H1 (cell line): ENCODE results near the gene PREX1. TPM values are rescaled to one million over a fixed set of nuclear protein-coding genes. Genes with fewer than 3 reads are reported as not detected.

Experiments
- CTCF ChIA-PET: fragments of 300-600 bp; sonication (Branson Sonifier 250); formaldehyde crosslinking; loops from one replicate; lab custom pipeline; 2021; ENCODE audit not compliant: partially characterized antibody; lab: Charles Lee
- POLR2A ChIA-PET: fragments of 300-600 bp; sonication (Branson Sonifier 250); formaldehyde crosslinking; loops from one replicate; lab custom pipeline; 2021; ENCODE audit warnings: inconsistent platforms; ENCODE audit not compliant: partially characterized antibody; lab: Charles Lee
- DNase-seq, 2 experiments: peaks; one replicate each; pipeline versions ENCODE4 v3.0.0 to v3.0.0-alpha.2; 2010 to 2022; ENCODE audit warnings: low spot score in 2 of 2, low read depth in 1 of 2, mixed read lengths in 1 of 2
- FAIRE-seq: peaks from 2 replicates; lab custom pipeline; 2011; peaks lifted over from hg19 to GRCh38; lab: Jason Lieb, UNC
- H2AFZ ChIP-seq: 2 replicates; pipeline ENCODE4 v1.8.1; 2012; ENCODE audit warnings: low read length, inconsistent platforms
- H2AK5ac ChIP-seq: 2 replicates; pipeline ENCODE4 v1.6.1; 2013; ENCODE audit warnings: low read depth, low read length
- H2BK120ac ChIP-seq: replicated peaks from 2 replicates; pipeline ENCODE3; 2013; ENCODE audit warnings: low read depth, low read length, inconsistent platforms
- H2BK12ac ChIP-seq: 2 replicates; pipeline ENCODE4 v1.6.1; 2013; ENCODE audit warnings: low read depth, low read length
- H2BK15ac ChIP-seq: 2 replicates; pipeline ENCODE4 v1.6.1; 2013; ENCODE audit warnings: low read length
- H2BK20ac ChIP-seq: 2 replicates; pipeline ENCODE4 v1.6.1; 2013; ENCODE audit warnings: low read length
- H2BK5ac ChIP-seq: 2 replicates; pipeline ENCODE4 v1.6.1; 2013; ENCODE audit warnings: low read depth, low read length
- H3K14ac ChIP-seq: 2 replicates; pipeline ENCODE4 v1.6.1; 2013; ENCODE audit warnings: inconsistent platforms; ENCODE audit not compliant: insufficient read length
- H3K18ac ChIP-seq: 2 replicates; pipeline ENCODE4 v1.6.1; 2013; ENCODE audit warnings: low read length; ENCODE audit errors: extremely low read depth
- H3K23ac ChIP-seq: 2 replicates; pipeline ENCODE4 v1.6.1; 2013; ENCODE audit warnings: inconsistent platforms; ENCODE audit not compliant: insufficient read length
- H3K23me2 ChIP-seq: 2 replicates; pipeline ENCODE4 v1.6.1; 2013; ENCODE audit warnings: low read depth, low read length
- H3K27ac ChIP-seq: 2 replicates; pipeline ENCODE4 v1.6.1; 2011; ENCODE audit warnings: low read depth, low read length, inconsistent platforms
- H3K27me3 ChIP-seq, 4 experiments: replicated peaks in 1 of 4; 1 replicate in 1 of 4; 2 replicates in 3 of 4; pipeline versions ENCODE4 v1.6.1 to v1.8.1; 2011 to 2013; ENCODE audit warnings: low read length in 3 of 4, mild to moderate bottlenecking in 3 of 4, inconsistent platforms in 2 of 4, mixed read lengths in 2 of 4, moderate library complexity in 1 of 4; ENCODE audit not compliant: control insufficient read depth in 3 of 4, insufficient read depth in 3 of 4; ENCODE audit errors: extremely low read depth in 1 of 4
- H3K36me3 ChIP-seq, 4 experiments: 2 replicates each; pipeline versions ENCODE4 v1.6.1 to v1.8.1; 2011 to 2013; ENCODE audit warnings: mild to moderate bottlenecking in 4 of 4, low read length in 3 of 4, moderate library complexity in 2 of 4, control low read depth in 1 of 4, inconsistent platforms in 1 of 4; ENCODE audit not compliant: insufficient read depth in 4 of 4, control insufficient read depth in 2 of 4
- H3K4ac ChIP-seq: replicated peaks from 2 replicates; pipeline ENCODE3; 2013; ENCODE audit warnings: low read length, low read depth, mixed read lengths, inconsistent platforms; ENCODE audit not compliant: insufficient read length
- H3K4me1 ChIP-seq, 4 experiments: replicated peaks in 1 of 4; 1 replicate in 1 of 4; 2 replicates in 3 of 4; pipeline versions ENCODE4 v1.6.1 to v1.8.1; 2011 to 2013; ENCODE audit warnings: low read length in 3 of 4, inconsistent platforms in 2 of 4, mixed read lengths in 1 of 4; ENCODE audit not compliant: insufficient read depth in 4 of 4, control insufficient read depth in 3 of 4
- H3K4me2 ChIP-seq, 2 experiments: 2 replicates each; pipeline versions ENCODE4 v1.6.1 to v1.8.1; 2011 to 2013; ENCODE audit warnings: low read depth in 2 of 2, low read length in 2 of 2, control low read depth in 1 of 2, inconsistent platforms in 1 of 2, mild to moderate bottlenecking in 1 of 2; ENCODE audit not compliant: insufficient read depth in 1 of 2
- H3K4me3 ChIP-seq, 4 experiments: fragments of 200-600, 300-600 bp in 1 of 4; sonication (generic), shearing (Covaris generic), sonication (Bioruptor Twin) in 1 of 4; 2 replicates each; pipeline versions ENCODE4 v1.5.1 to v1.8.1; 2011 to 2016; ENCODE audit warnings: low read length in 4 of 4, low read depth in 3 of 4, control low read depth in 2 of 4, inconsistent platforms in 2 of 4, mild to moderate bottlenecking in 2 of 4, mixed read lengths in 1 of 4, moderate library complexity in 1 of 4; ENCODE audit not compliant: insufficient read depth in 2 of 4; ENCODE audit errors: extremely low read depth in 1 of 4
- H3K56ac ChIP-seq: replicated peaks from 2 replicates; pipeline ENCODE3; 2013; ENCODE audit warnings: low read depth, mild to moderate bottlenecking, mixed read lengths, low read length, inconsistent platforms; ENCODE audit not compliant: insufficient read length
- H3K79me1 ChIP-seq: 2 replicates; pipeline ENCODE4 v1.6.1; 2013; ENCODE audit warnings: low read depth, low read length, control low read depth
- H3K79me2 ChIP-seq, 2 experiments: 2 replicates each; pipeline versions ENCODE4 v1.6.1 to v1.8.1; 2012 to 2013; ENCODE audit warnings: low read length in 2 of 2, mild to moderate bottlenecking in 2 of 2, inconsistent platforms in 1 of 2; ENCODE audit not compliant: insufficient read depth in 2 of 2, control insufficient read depth in 1 of 2
- H3K9ac ChIP-seq, 4 experiments: replicated peaks in 1 of 4; 1 replicate in 1 of 4; 2 replicates in 3 of 4; pipeline versions ENCODE4 v1.6.1 to v1.8.1; 2011 to 2013; ENCODE audit warnings: low read depth in 3 of 4, low read length in 3 of 4, control low read depth in 2 of 4, mild to moderate bottlenecking in 2 of 4, moderate library complexity in 2 of 4, inconsistent platforms in 1 of 4; ENCODE audit errors: extremely low read depth in 1 of 4
- H3K9me3 ChIP-seq, 2 experiments: 2 replicates each; pipeline versions ENCODE4 v1.6.1 to v1.8.1; 2012 to 2013; ENCODE audit warnings: mild to moderate bottlenecking in 2 of 2, moderate library complexity in 2 of 2, control low read depth in 1 of 2, inconsistent platforms in 1 of 2, low read depth in 1 of 2, low read length in 1 of 2, mixed read lengths in 1 of 2; ENCODE audit not compliant: insufficient read depth in 2 of 2
- H4K20me1 ChIP-seq, 2 experiments: replicated peaks in 1 of 2; 2 replicates each; pipeline versions ENCODE3 to v1.8.1; 2011 to 2013; ENCODE audit warnings: inconsistent platforms in 2 of 2, low read length in 2 of 2, mild to moderate bottlenecking in 1 of 2; ENCODE audit not compliant: insufficient read depth in 2 of 2, control insufficient read depth in 1 of 2
- H4K5ac ChIP-seq: 2 replicates; pipeline ENCODE4 v1.6.1; 2013; ENCODE audit warnings: low read length, low read depth, mixed read lengths, inconsistent platforms; ENCODE audit not compliant: insufficient read length
- H4K8ac ChIP-seq: 2 replicates; pipeline ENCODE4 v1.8.0; 2013; ENCODE audit warnings: mild to moderate bottlenecking, moderate library complexity, low read length, inconsistent platforms; ENCODE audit not compliant: insufficient read depth; ENCODE audit errors: extremely low read depth
- H4K91ac ChIP-seq: replicated peaks from 2 replicates; pipeline ENCODE3; 2013; ENCODE audit warnings: low read length, mixed read lengths, inconsistent platforms; ENCODE audit not compliant: insufficient read length
- SIN3A ChIP-seq, 2 experiments: IDR thresholded peaks in 1 of 2; conservative IDR thresholded peaks in 1 of 2; 2 replicates each; pipeline ENCODE4 v1.6.1; 2011 to 2012; ENCODE audit warnings: low read length in 2 of 2, improper control_type of control experiment in 1 of 2, low read depth in 1 of 2, mild to moderate bottlenecking in 1 of 2
- TCF12 ChIP-seq: IDR thresholded peaks from 2 replicates; pipeline ENCODE4 v1.6.1; 2011; ENCODE audit warnings: low read depth, mild to moderate bottlenecking, low read length
- WGBS, 2 experiments: shearing (Covaris generic) in 1 of 2; methylation state at CpG; one replicate each; pipeline versions ENCODE4 v1.1.6 to v1.1.7; 2013 to 2015; ENCODE audit warnings: low lambda C conversion rate in 2 of 2, mixed read lengths in 2 of 2, inconsistent platforms in 1 of 2, low coverage in 1 of 2, missing lambda C conversion rate in 1 of 2; ENCODE audit not compliant: insufficient replicate concordance in 2 of 2, insufficient coverage in 1 of 2, insufficient read length in 1 of 2; ENCODE audit errors: extremely low coverage in 1 of 2, missing lambda C conversion rate in 1 of 2; 5-methylcytosine and 5-hydroxymethylcytosine counted together
- polyA plus RNA-seq, 7 experiments: library from polyadenylated mRNA; depleted of rRNA in 3 of 7; stranded (reverse) in 5 of 7; unstranded in 2 of 7; fragments of >200 nt in 5 of 7; fragments of 200-250 nt in 2 of 7; gene quantifications; 1 replicate in 5 of 7; 2 replicates in 1 of 7; 4 replicates in 1 of 7; pipeline versions ENCODE4 v1.2.1 to v1.2.3, GENCODE V29; 2011 to 2013; ENCODE audit warnings: missing spikeins in 2 of 7, mixed read lengths in 2 of 7
- total RNA-seq: library from RNA; stranded (reverse); fragmentation: NEBNext Ultra II Directional; extraction: Animal tissue kit (Norgen Biotek cat#: 25700); gene quantifications from 2 replicates; pipeline ENCODE4 v1.2.1, GENCODE V29; 2021
- TF ChIP-seq, protein P1 (sequence below): IDR thresholded peaks from 2 replicates; pipeline ENCODE4 v1.6.1; 2011; ENCODE audit warnings: low read length, improper control_type of control experiment

The PREX1 gene
- total and polyA plus RNA-seq, 2 of the 8 experiments (the other 6 are each of a cell fraction or from before 2014, with no cell fraction given), result 10.7 to 12.8 TPM

DNA sequence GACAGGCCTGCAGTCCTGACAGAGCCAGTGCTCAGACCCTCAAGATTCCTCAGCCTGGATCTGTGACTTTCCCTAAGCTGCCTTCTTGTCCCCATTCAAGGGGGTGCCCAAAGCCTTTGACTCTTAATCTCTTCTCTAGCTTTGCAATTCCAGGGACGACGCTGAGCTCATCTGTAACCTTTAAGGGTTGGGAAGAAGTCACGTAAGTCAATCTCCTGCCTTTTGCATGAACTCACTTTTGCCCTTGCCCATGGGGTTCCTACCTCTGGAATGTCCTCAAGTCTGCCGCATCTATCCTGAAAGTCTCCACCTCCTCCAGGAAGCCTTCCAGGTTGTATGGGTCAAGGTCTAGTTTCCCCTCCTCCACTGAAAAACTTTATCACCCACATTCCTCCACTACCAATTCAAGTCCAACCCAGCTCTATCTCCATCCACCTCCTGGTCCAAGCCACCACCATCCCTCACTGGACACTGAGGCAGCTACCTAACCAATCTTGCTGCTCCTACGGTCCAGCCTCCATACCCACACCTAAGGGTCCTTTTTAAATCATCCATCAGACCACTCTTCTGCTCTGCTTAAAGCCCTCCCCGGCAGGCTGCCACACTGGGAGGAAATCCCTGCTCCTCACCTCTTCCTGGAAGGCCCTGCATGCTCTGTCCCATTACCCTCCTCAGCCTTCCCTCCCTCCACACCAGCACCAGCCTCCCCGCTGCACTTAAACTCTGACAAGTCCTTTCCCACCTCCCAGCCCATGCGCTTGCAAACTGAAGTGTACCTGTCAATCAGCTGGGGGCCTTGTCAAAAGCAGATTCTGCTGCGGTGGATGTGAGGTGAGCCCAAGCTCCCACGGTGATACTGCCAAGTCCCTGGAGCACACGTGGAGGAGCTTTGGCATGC is 29.7 kb downstream of the PREX1 start:
- H4K91ac ChIP-seq, result no peak overlapping the region
- H3K4me2 ChIP-seq, result peak overlapping the region in 1 of 2 experiments; percentile 9; a peak in 1 of 4 replicates
- ChIA-PET POLR2A (interaction anchor here (0.6 kb wide), 1 partner anchor 1162 kb away, joined by 4 read pairs; no protein-coding TSS in a partner anchor), CTCF (interaction anchor here (0.9 to 2.2 kb wide), 8 partner anchors 11 to 141 kb away, joined by 3 to 9 read pairs (median 4); no protein-coding TSS in a partner anchor)
- no peak overlapping the region for H3K4ac ChIP-seq
- H4K5ac ChIP-seq, result no peak overlapping the region
- no peaks in the 10 kb centered on the region for H3K27me3 ChIP-seq
- no peak overlapping the region for H3K27ac ChIP-seq
- no peak overlapping the region for H3K56ac ChIP-seq
- WGBS, 2 experiments, result 81% methylated on average over 11 of the region's 11 CpGs; no CpG with 5 or more reads in 1 of the 2 experiments
- H2BK120ac ChIP-seq, result no peak overlapping the region
- H4K8ac ChIP-seq, result no peak overlapping the region; the same call in 1 of the 2 replicates
- no peak for DNase-seq
- no peak overlapping the region for H3K4me3 ChIP-seq
- H4K20me1 ChIP-seq, result peaks cover 0 to 6% of the 10 kb centered on the region in 2 experiments
- H2AK5ac ChIP-seq, result no peak overlapping the region; the same call in 1 of the 2 replicates
- TF ChIP-seq TCF12 (no peak), SIN3A (conservative IDR thresholded peaks at IDR 0.05 in 1 of 2, IDR thresholded peaks at IDR 0.05 in 1 of 2; ENCODE audit: low read depth in 1 of 2, low read length in 2 of 2) (0 out of 4 replicates have a peak, but pooled peaks of 1 of the 2 experiments have one; percentile 32)
- TF ChIP-seq, protein P1, sequence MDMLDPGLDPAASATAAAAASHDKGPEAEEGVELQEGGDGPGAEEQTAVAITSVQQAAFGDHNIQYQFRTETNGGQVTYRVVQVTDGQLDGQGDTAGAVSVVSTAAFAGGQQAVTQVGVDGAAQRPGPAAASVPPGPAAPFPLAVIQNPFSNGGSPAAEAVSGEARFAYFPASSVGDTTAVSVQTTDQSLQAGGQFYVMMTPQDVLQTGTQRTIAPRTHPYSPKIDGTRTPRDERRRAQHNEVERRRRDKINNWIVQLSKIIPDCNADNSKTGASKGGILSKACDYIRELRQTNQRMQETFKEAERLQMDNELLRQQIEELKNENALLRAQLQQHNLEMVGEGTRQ, result no peak
- H3K36me3 ChIP-seq, result no peaks in the 10 kb centered on the region
- peaks cover 4 to 27% (median 15%) of the 10 kb centered on the region in 4 experiments for H3K4me1 ChIP-seq
- no peak overlapping the region; the same call in 1 of the 2 replicates for H3K18ac ChIP-seq
- no peak overlapping the region for H2AFZ ChIP-seq
- H2BK5ac ChIP-seq, result no peak overlapping the region; the same call in 1 of the 2 replicates
- H3K9ac ChIP-seq, result no peak overlapping the region
- no peak overlapping the region for H3K14ac ChIP-seq
- H2BK20ac ChIP-seq, result no peak overlapping the region
- H3K23ac ChIP-seq, result no peak overlapping the region
- H3K9me3 ChIP-seq, result no peaks in the 10 kb centered on the region
- no peak for FAIRE-seq
- peaks cover 6% of the 10 kb centered on the region; the same call in 1 of the 2 replicates for H3K79me1 ChIP-seq
- no peaks in the 10 kb centered on the region for H3K79me2 ChIP-seq
- no peak overlapping the region for H2BK15ac ChIP-seq
- H3K23me2 ChIP-seq, result no peaks in the 10 kb centered on the region; the same call in 1 of the 2 replicates
- peak overlapping the region; percentile 55; the same call in 1 of the 2 replicates for H2BK12ac ChIP-seq
